A549 (cell line): ENCODE data around the gene CTCFL. TPM values are rescaled to one million over a fixed set of nuclear protein-coding genes. Genes with fewer than 3 reads are reported as not detected.

ENCODE experiments used
- ATAC-seq, 2 experiments: fragments of 200-7000 bp in 1 of 2; fragments of >200 bp in 1 of 2; cut with Nextera tagmentation in 1 of 2; cut with Tn5 transposase in 1 of 2; 3 replicates each; pipeline versions ENCODE4 v1.8.0 to v1.9.1; 2018 to 2020; ENCODE audit warnings: mild to moderate bottlenecking in 1 of 2, moderate library complexity in 1 of 2
- CTCF ChIA-PET: fragments of 300-600 bp; sonication (Branson Sonifier 250); formaldehyde crosslinking; extraction: SDS; loops from one replicate; lab custom pipeline; 2021; ENCODE audit warnings: antibody characterized with exemption, inconsistent platforms; lab: Yijun Ruan, JAX
- POLR2A ChIA-PET: fragments of 350-600 bp; formaldehyde crosslinking; extraction: SDS; loops from one replicate; lab custom pipeline; 2021; ENCODE audit warnings: antibody characterized with exemption, inconsistent platforms; lab: Yijun Ruan, JAX
- DNase-seq, 2 experiments: peaks; one replicate each; pipeline versions ENCODE4 v3.0.0 to v3.0.0-alpha.2; 2011 to 2016; ENCODE audit warnings: low read depth in 1 of 2, low spot score in 1 of 2
- FAIRE-seq: peaks from 2 replicates; lab custom pipeline; 2011; peaks lifted over from hg19 to GRCh38; lab: Jason Lieb, UNC
- H3K27ac ChIP-seq, 2 experiments: fragments of >200 bp; sonication (Bioruptor Twin); formaldehyde crosslinking; 3 replicates each; pipeline ENCODE4 v1.5.1; 2016 to 2017
- H3K4me1 ChIP-seq: fragments of >200 bp; sonication (Bioruptor Twin); formaldehyde crosslinking; 3 replicates; pipeline ENCODE4 v1.6.1; 2016
- H3K4me2 ChIP-seq: fragments of >200 bp; sonication (Bioruptor Twin); formaldehyde crosslinking; 3 replicates; pipeline ENCODE4 v1.6.1; 2016
- H3K4me3 ChIP-seq: fragments of >200 bp; sonication (Bioruptor Twin); formaldehyde crosslinking; 3 replicates; pipeline ENCODE4 v1.5.1; 2016
- H3K9me3 ChIP-seq: fragments of >200 bp; sonication (Bioruptor Twin); formaldehyde crosslinking; 3 replicates; pipeline ENCODE4 v1.6.1; 2016
- CEBPB ChIP-seq, 2 experiments: fragments of >200 bp in 1 of 2; sonication (Bioruptor Twin) in 1 of 2; formaldehyde crosslinking in 1 of 2; IDR thresholded peaks; 2 replicates each; pipeline ENCODE4 v1.6.1; 2012 to 2016
- CHD4 ChIP-seq: fragments of 200-600 bp; sonication (generic); IDR thresholded peaks from 2 replicates; pipeline ENCODE4 v1.6.1; 2016; ENCODE audit warnings: antibody characterized with exemption, mild to moderate bottlenecking, borderline replicate concordance
- EHF ChIP-seq: fragments of 250-450 bp; sonication (Bioruptor Pico); IDR thresholded peaks from 2 replicates; pipeline ENCODE4 v1.5.0; 2020; ENCODE audit warnings: mild to moderate bottlenecking
- EHMT2 ChIP-seq: fragments of 200-600 bp; sonication (generic); IDR thresholded peaks from 2 replicates; pipeline ENCODE4 v1.6.1; 2016; ENCODE audit warnings: antibody characterized with exemption, low read depth, mild to moderate bottlenecking, moderate library complexity
- ELK1 ChIP-seq: fragments of 150-350 bp; IDR thresholded peaks from 2 replicates; pipeline ENCODE4 v1.6.1; 2014; ENCODE audit warnings: low read depth, mild to moderate bottlenecking, low read length
- FOSL2 ChIP-seq, 2 experiments: fragments of 450-650 bp in 1 of 2; fragments of >200 bp in 1 of 2; sonication (Bioruptor Twin) in 1 of 2; formaldehyde crosslinking; IDR thresholded peaks; 2 replicates each; pipeline versions ENCODE4 v1.5.0 to v1.6.1; 2016 to 2020; ENCODE audit warnings: mild to moderate bottlenecking in 1 of 2, moderate library complexity in 1 of 2
- JUNB ChIP-seq: fragments of >200 bp; sonication (Bioruptor Twin); formaldehyde crosslinking; IDR thresholded peaks from 2 replicates; pipeline ENCODE4 v1.6.1; 2016
- KDM1A ChIP-seq: fragments of 200-600 bp; sonication (generic); IDR thresholded peaks from 2 replicates; pipeline ENCODE4 v1.6.1; 2016; ENCODE audit warnings: low read depth, mild to moderate bottlenecking
- MAFK ChIP-seq: fragments of 450-650 bp; IDR thresholded peaks from 2 replicates; pipeline ENCODE4 v1.6.1; 2014; ENCODE audit not compliant: partially characterized antibody
- MAZ ChIP-seq: fragments of 150-350 bp; IDR thresholded peaks from 2 replicates; pipeline ENCODE4 v1.6.1; 2014; ENCODE audit warnings: antibody characterized with exemption, low read depth, low read length, borderline replicate concordance
- NPAS2 ChIP-seq: fragments of 250-450 bp; sonication (Bioruptor Pico); IDR thresholded peaks from 2 replicates; pipeline ENCODE4 v1.8.0; 2022; ENCODE audit warnings: mild to moderate bottlenecking, moderate library complexity, borderline replicate concordance
- NR3C1 ChIP-seq: fragments of >200 bp; sonication (Bioruptor Twin); formaldehyde crosslinking; IDR thresholded peaks from 3 replicates; pipeline ENCODE4 v1.6.1; 2017
- RARB ChIP-seq: fragments of 250-450 bp; sonication (Bioruptor Pico); IDR thresholded peaks from 2 replicates; pipeline ENCODE4 v1.8.0; 2021; ENCODE audit warnings: mild to moderate bottlenecking, moderate library complexity
- RCOR1 ChIP-seq: fragments of 150-350 bp; IDR thresholded peaks from 2 replicates; pipeline ENCODE4 v1.6.1; 2014; ENCODE audit warnings: antibody characterized with exemption, low read length, low read depth
- RFX5 ChIP-seq: fragments of 450-650 bp; IDR thresholded peaks from 2 replicates; pipeline ENCODE4 v1.7.1; 2014; ENCODE audit warnings: antibody characterized with exemption, mild to moderate bottlenecking, moderate library complexity
- SMC3 ChIP-seq: fragments of >200 bp; sonication (Bioruptor Twin); formaldehyde crosslinking; IDR thresholded peaks from 3 replicates; pipeline ENCODE4 v1.6.1; 2018; ENCODE audit warnings: inconsistent platforms
- TP53 ChIP-seq: fragments of 250-450 bp; sonication (Bioruptor Pico); IDR thresholded peaks from 2 replicates; pipeline ENCODE4 v1.5.0; 2021; ENCODE audit warnings: mild to moderate bottlenecking, moderate library complexity
- ZC3H11A ChIP-seq: fragments of 450-650 bp; IDR thresholded peaks from 2 replicates; pipeline ENCODE4 v1.6.1; 2014; ENCODE audit warnings: antibody characterized with exemption, mild to moderate bottlenecking
- WGBS: methylation state at CpG from one replicate; pipeline ENCODE4 v1.1.6; 2017; ENCODE audit errors: missing lambda C conversion rate; 5-methylcytosine and 5-hydroxymethylcytosine counted together
- polyA plus RNA-seq, 4 experiments: library from polyadenylated mRNA; depleted of rRNA in 3 of 4; stranded (reverse); fragments of >200 nt; fragmentation: RNase III in 1 of 4; extraction: RNeasy Plus Mini Kit Qiagen cat#74134 plus additional on column Dnase treatment in 1 of 4; gene quantifications; 2 replicates in 3 of 4; 3 replicates in 1 of 4; pipeline ENCODE4 v1.2.3, GENCODE V29; 2011 to 2017
- TF ChIP-seq, protein P1 (sequence below): fragments of 200-600 bp; sonication (generic); IDR thresholded peaks from 2 replicates; pipeline ENCODE4 v1.6.1; 2016; ENCODE audit warnings: antibody characterized with exemption, mild to moderate bottlenecking, moderate library complexity
- TF ChIP-seq, protein P2 (sequence below): IDR thresholded peaks from 2 replicates; pipeline ENCODE4 v1.6.1; 2012; ENCODE audit warnings: low read depth, borderline replicate concordance

Gene CTCFL
- polyA plus RNA-seq, 2 of the 4 experiments (the other 2 are of a cell fraction), result 0.03 TPM

- FAIRE-seq, result no peak
- H3K4me3 ChIP-seq, result no peak overlapping the region
- POLR2A ChIA-PET, result no interaction called here
- no peak for TF ChIP-seq EHMT2
- no peak for TF ChIP-seq EHF
- TF ChIP-seq, all 56 proteins: peak for 0
- WGBS, result 15% methylated on average over 4 of the region's 4 CpGs
- no peak overlapping the region for H3K4me2 ChIP-seq
- ATAC-seq, result no peak
- CTCF ChIA-PET, result interaction anchor here (1.2 to 3.3 kb wide), 3 partner anchors 7 to 65 kb away, joined by 3 to 10 read pairs (median 4); no protein-coding TSS in a partner anchor
- peaks cover 6% of the 10 kb centered on the region; the same call in 1 of the 3 replicates for H3K4me1 ChIP-seq
- no peaks in the 10 kb centered on the region for H3K9me3 ChIP-seq
- no peak for DNase-seq
- no peak overlapping the region for H3K27ac ChIP-seq
Observed at GRCh38 chr20:57530327-57530981, 5.5 kb upstream of the CTCFL start.

DNA sequence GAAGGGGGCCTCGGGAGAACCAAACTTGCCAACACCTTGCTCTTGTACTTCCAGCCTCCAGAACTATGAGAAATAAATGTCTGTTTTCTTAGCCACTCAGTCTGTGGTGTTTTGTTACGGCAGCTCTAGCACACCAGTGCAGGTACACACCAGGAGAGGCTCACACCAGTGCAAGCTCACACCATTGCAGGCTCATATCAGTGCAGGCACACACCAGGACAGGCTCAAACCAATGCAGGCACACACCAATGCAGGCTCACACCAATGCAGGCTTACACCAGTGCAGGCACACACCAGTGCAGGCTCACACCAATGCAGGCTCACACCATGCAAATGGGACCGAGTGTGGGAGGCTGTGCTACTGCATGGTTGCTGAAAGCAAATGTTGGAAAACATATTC lies 4.9 kb upstream of the CTCFL start:
- ATAC-seq, result peak; percentile 34 to 41; a peak in 2 of 6 replicates
- Histone ChIP-seq H3K4me2 (no peak overlapping the region), H3K9me3 (no peaks in the 10 kb centered on the region), H3K4me3 (no peak overlapping the region), H3K4me1 (peaks cover 6% of the 10 kb centered on the region; the same call in 1 of the 3 replicates), H3K27ac (no peak overlapping the region)
- WGBS, result 27% methylated on average over 3 of the region's 3 CpGs
- ChIA-PET CTCF (interaction anchor here (0.9 to 1.6 kb wide), 3 partner anchors 8 to 66 kb away, joined by 3 to 4 read pairs (median 4); no protein-coding TSS in a partner anchor), POLR2A (no interaction called here)
- no peak for FAIRE-seq
- TF ChIP-seq RFX5 (no peak), NR3C1 (no peak), MAZ (no peak), RARB (CRISPR knock-in tag) (no peak), JUNB (no peak), ZC3H11A (no peak), NPAS2 (CRISPR knock-in tag) (no peak), MAFK (no peak), CHD4 (no peak), CEBPB (IDR thresholded peaks at IDR 0.05) (no peak)
- TF ChIP-seq, protein P1, sequence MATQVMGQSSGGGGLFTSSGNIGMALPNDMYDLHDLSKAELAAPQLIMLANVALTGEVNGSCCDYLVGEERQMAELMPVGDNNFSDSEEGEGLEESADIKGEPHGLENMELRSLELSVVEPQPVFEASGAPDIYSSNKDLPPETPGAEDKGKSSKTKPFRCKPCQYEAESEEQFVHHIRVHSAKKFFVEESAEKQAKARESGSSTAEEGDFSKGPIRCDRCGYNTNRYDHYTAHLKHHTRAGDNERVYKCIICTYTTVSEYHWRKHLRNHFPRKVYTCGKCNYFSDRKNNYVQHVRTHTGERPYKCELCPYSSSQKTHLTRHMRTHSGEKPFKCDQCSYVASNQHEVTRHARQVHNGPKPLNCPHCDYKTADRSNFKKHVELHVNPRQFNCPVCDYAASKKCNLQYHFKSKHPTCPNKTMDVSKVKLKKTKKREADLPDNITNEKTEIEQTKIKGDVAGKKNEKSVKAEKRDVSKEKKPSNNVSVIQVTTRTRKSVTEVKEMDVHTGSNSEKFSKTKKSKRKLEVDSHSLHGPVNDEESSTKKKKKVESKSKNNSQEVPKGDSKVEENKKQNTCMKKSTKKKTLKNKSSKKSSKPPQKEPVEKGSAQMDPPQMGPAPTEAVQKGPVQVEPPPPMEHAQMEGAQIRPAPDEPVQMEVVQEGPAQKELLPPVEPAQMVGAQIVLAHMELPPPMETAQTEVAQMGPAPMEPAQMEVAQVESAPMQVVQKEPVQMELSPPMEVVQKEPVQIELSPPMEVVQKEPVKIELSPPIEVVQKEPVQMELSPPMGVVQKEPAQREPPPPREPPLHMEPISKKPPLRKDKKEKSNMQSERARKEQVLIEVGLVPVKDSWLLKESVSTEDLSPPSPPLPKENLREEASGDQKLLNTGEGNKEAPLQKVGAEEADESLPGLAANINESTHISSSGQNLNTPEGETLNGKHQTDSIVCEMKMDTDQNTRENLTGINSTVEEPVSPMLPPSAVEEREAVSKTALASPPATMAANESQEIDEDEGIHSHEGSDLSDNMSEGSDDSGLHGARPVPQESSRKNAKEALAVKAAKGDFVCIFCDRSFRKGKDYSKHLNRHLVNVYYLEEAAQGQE, result no peak
- no peak for DNase-seq

- POLR2A ChIA-PET, result no interaction called here
- ATAC-seq, result no peak
- peaks cover 6% of the 10 kb centered on the region; the same call in 1 of the 3 replicates for H3K4me1 ChIP-seq
- FAIRE-seq, result no peak
- no peak overlapping the region for H3K4me3 ChIP-seq
- no peaks in the 10 kb centered on the region for H3K9me3 ChIP-seq
- CTCF ChIA-PET, result interaction anchor here (0.9 to 1.6 kb wide), 3 partner anchors 9 to 67 kb away, joined by 3 to 4 read pairs (median 4); no protein-coding TSS in a partner anchor
- 68% methylated on average over 8 of the region's 8 CpGs for WGBS
- TF ChIP-seq TP53 (CRISPR knock-in tag) (no peak), SMC3 (no peak), ELK1 (no peak), FOSL2 (IDR thresholded peaks at IDR 0.05) (no peak), FOSL2 (CRISPR knock-in tag; IDR thresholded peaks at IDR 0.05) (no peak), RCOR1 (no peak), KDM1A (no peak), NPAS2 (CRISPR knock-in tag) (no peak)
- TF ChIP-seq, protein P2, sequence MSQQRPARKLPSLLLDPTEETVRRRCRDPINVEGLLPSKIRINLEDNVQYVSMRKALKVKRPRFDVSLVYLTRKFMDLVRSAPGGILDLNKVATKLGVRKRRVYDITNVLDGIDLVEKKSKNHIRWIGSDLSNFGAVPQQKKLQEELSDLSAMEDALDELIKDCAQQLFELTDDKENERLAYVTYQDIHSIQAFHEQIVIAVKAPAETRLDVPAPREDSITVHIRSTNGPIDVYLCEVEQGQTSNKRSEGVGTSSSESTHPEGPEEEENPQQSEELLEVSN, result no peak
- no peak for DNase-seq
- H3K27ac ChIP-seq, result no peak overlapping the region
- H3K4me2 ChIP-seq, result no peak overlapping the region
Observed at GRCh38 chr20:57529160-57529585, 4.2 kb upstream of the CTCFL start.
